ENCODE results near the gene CSTPP1.

Gene CSTPP1

DNA sequence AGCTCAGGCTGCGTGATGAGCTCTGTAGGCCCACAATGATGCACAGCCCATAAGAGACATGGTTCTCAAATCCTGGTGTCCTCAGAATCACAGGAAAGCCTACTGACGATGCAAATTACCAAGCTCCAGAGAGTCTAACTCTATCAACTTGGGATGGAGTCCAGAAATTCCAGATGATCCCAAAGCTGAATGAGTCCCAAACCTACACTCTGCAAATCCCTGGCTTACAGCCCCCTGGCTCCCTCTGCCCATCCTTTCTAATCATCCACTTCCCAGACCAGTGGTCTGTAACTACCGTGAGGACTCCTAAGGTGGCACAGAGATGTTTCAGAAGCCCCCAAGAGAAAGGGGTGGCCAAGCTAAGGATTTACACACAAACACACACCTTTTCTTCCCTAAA, 226.6 kb downstream of the CSTPP1 start:
- DNase-seq, result no peak

DNA sequence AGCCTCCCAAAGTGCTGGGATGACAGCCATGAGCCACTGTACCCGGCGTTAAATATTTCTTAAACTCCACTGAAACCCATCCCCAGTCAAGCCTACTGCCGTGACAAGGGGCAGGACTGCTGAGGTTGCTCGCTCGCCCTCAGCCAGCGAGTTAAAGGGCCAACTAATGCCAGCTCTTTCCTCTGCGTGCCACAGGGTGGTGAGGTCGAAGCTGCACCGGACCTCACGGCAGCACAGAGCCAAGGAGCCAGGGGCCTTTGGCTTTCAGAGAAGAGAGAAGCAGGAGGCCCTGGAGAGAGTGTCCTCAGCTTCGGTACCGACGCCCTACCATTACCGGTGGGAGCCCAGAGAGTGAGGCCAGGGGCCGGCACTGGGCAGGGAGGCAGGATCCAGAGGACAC, 227.3 kb downstream of the CSTPP1 start:
- no peak for DNase-seq

DNA sequence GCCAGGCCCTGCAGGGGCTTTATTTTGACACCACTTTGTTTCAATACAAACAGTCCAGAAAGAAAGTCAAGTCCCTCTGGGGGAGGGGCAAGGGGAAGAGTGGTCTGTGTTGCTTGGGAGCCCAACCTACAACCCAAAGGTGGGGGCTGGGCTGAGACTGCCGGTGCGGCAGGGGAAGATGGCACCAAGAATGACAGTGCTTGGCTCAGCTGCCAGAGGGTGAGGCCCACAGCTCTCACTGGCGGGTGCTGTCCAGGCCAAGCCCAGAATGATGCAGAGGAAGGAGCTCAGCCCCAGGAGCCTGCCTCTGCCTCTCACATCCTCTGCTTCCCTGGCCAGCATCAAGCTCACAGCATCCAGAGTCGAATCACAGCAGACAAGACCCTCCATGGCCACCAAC, 227.8 kb downstream of the CSTPP1 start:
- no peak for DNase-seq

DNA sequence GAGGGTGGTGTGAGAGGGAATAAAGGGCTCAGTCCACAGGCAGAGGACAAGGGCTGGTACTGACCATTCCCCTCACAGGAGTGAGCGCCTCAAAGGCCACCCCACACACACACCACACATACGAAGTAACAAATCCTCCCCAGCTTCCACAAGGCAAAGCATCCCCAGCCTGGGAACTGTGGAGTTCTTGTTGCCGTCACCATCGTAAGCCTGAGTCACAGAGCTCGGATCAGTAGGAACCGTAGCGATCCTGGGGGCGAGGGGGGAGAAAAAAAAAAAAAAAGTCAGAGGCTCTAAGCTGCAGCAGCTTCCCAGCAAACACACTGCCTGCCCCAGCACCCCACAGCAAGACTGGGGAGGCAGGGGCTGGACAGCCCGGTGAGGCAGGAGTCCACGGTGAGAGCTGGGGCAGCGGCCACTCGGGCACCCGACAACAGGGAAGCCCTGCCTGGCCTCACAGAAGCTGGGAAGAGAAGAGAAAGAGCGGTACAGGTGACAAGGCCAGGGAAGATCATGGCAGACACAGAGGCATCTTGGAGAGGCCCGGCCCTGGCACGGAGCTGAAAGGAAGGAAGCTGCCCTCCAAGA, 228.8 kb downstream of the CSTPP1 start:
- no peak for DNase-seq

DNA sequence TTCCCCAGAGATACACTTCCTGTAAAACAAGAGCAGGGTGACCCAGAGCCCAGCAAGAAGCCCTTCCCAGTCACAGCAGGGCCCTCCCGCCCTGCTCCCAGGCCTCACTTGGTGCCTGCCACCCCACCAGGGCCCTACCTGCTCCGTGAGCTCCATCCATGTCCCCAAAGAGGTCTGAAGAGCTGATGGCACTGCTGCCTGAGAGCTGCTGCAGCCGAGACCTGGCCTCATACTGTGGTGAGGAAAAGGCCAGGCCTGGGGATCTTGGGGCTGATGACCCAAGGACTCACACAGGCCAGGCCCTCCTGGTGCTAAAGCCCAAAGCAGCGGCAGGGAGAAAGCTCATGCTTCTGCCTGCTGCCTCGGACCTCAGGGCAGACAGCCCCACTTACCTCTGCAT, 229.8 kb downstream of the CSTPP1 start:
- DNase-seq, result no peak

DNA sequence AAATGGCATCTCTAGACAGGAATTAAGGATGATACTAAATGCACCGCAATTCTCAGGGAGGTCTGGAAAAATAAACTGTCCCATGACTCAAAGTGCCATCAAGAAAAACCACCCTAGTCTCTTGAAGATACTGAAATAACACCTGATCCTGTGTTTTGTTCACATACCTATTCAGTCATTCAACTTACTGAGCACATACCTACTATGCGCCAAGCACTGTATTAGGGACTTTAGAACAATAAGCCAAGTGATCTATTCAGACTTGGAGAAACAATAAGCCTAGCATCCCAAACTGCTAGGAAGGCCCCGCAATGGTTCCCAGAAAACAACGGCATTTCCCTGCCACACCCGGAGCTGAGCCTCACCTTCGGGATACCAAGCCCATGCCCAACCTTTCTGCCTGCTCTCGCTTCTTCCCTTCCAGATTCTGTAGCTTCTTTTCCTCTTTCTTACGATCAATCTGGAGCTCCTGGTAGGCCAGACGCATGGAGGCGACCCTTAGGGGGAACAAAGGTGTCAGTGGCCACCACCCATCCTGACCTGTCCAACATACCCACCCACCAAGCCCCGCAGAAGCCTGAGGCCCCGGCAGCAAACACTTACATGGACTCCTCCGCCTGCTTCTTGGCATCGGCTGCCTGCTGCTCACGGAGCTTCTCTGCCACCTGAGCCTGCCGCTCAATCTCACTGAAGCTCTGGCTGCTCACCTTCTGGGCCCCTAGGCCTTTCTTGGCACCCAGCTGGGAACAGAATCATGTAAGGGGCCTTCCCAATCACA, 234.7 kb downstream of the CSTPP1 start:
- no peak for DNase-seq

DNA sequence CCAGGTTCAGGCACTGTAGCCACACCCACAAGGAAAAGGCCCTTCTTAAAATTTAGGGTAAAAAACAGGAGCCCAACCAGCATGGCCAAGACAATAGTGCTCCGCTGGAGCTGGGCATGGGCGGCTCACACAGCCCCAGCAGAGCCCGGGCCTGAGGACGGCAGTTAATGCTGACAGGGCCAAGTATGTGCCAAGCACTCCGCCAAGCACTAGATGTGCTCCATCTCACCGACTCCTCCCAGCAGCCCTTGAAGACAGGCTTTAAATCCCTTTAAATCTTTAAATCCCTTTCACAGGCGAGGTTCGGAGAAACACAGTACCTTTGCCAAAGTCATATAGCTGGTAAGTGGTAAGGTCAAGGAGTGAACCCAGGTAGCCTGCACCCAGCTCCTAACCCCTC, 235.3 kb downstream of the CSTPP1 start:
- no peak for DNase-seq

DNA sequence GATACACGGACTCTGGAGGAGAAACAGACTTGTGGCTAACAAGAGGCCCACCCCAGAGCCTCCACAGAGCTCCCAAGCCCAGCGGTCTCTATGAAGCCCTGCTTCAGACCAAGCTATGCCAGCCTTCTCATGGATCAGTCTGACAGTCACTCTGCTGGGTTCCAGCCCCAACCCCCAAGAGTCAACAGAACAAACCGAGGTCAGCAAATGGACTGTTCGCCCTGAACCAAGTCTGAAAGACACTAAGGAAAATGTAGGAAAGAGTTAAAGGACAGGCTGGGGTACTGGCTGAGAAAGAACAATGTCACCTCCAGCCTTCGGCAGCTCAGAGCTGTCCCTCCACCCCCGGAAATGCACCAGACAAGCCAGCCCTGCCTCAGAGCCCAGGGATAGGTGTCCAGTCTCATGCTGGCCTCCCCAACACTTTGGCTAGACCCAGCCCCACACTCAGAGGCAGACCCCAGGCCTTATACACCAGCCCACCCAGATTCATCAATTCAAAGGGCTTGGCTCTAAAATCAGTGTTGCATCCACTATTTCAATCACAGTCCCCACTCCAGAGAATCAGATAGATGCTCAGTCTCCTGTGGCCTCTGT, 236.3 kb downstream of the CSTPP1 start:
- no peak for DNase-seq

DNA sequence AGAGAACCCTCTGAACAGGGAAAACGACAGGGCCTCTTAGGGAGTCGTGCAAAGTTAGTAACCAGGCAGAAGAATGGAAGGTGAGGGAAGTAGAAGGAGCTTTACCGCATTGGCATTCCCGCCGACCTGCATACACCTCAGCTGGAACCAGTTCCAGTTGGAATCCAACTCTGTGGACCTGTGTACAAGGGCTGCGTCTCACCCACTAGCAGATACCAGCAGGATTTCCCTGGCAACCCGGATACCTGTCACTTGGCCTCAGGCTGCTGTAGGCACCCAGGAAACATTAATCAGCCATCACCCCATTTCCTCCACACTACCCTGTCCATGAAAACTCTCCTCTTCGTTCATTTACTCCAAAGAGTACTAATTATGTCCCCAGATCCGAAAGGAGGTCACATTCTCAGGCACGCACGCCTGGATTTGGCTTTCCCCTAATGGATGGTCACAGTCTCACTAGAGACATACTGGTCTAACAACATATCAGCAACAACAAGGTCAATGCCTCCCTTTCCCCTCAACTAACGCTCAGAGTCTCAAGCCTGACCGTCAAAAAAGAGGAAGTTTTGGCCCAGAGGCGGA, 239.3 kb downstream of the CSTPP1 start:
- DNase-seq, result no peak

DNA sequence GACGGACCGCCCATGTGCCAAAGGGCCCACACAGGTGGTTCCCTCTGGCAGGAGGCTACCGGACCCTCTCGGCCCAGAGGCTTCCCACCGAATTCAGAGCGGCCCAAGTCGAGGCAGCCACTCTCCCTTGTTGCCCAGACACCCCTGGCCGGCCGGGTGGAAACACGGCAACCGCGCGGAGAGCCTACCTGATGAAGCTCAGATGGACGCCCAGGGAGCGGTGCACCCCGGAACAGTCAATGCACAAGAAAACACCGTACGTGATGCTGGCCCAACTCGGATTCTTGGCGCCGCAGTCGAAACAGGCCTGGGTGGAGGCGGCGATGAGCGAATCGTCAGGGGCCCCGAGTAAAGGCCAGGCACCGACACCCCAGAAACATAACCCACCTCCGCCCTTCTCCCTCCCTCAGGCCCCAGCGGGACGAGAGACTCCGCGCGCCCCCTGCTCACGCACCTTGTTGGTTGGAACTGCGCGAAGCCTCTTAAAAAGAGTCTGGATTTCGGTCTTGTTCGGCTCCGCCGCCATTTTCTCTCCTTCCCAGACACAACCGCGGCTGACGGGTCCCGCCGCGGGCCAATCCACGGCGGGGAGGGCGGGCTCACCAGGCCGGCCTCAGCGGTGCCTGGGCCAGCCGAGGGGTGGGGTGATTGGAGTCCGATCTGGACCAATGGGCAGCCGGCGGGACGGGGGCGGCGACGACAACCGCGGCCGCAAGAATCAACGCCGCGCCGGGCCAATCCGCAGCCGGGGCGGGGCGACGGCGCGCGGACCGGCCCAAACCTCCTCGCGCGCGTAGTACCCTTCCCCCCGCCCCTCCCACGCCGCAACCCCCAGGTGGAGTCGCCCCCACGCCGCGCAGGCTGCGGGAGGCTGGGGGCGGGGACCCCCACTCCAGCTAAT, 240.0 kb downstream of the CSTPP1 start, which contains the start of gene ARFGAP2:
Gene ARFGAP2, minus strand, starts transcription at position 552 of the 901 bp plus-strand sequence. Its CDS starts 26 bp downstream, at position 526.
- peak; percentile 97 for DNase-seq

DNA sequence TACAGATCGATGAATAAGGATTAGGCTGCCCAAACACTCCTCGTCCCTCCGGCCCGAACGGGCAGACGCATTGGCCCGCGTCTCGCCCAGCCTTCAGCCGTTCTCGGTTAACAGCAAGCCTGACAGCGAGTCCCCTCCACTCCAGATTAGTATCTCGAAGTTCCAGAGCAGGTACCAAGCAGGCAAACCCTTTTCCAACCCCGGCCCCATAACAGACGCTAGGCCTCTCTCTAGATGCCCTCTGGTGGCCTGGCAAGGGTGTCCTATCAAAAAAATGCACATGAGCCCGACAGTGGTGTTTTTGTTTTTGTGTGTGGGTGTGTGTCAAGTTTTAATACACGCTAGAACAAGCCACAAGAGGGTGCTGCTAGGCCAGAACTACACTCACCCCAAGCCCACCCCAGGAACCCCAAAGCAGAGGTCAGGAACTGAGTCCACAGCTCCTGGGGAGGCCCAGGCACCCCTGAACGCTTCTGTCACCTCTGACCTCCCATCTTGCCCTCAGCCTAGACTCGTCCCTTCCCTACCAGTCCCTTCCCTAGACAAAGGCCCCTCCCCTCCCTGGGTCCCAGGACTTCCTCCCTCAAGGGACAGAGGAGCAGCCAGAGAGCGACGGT, 240.8 kb downstream of the CSTPP1 start:
- DNase-seq, result peak; percentile 85

DNA sequence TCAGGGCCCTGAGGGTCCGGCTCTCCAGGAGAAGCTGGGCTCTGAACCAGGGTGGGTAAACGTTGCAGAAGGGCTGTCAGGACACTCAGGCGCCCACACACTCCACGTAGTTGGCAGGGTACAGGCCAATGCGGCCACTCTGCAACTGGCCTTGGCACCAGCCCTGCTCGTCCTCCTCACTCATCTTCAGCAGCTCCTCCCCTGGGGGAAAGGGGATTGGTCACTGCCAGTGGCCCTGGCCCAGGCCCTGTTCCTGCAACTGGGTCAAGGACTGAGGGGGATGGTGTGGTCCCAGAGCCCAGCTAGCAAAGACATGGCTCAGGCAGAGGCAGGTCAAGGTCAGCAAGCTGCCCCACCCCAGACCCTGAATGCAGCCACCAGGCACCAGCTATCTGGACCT, 241.3 kb downstream of the CSTPP1 start:
- DNase-seq, result no peak

DNA sequence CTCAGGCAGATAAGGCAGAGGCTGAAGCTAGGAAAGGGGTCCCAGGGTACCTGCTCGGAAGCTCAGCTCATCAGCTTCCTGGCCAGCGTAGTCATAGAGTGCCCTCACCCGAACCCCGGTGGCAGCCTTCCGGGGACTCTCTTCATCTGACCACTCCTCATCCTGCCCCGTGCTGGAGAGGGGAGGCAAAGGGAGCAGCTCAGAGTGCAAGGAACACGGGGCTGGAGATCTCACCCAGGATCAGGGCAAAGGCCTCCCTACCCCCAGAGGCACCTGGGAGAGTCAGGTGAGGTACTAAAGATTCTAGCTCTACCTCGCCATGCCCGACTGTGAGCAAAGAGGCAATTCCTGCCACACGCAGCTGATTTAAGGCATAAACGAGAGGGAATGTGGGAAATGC, 241.8 kb downstream of the CSTPP1 start:
- no peak for DNase-seq

DNA sequence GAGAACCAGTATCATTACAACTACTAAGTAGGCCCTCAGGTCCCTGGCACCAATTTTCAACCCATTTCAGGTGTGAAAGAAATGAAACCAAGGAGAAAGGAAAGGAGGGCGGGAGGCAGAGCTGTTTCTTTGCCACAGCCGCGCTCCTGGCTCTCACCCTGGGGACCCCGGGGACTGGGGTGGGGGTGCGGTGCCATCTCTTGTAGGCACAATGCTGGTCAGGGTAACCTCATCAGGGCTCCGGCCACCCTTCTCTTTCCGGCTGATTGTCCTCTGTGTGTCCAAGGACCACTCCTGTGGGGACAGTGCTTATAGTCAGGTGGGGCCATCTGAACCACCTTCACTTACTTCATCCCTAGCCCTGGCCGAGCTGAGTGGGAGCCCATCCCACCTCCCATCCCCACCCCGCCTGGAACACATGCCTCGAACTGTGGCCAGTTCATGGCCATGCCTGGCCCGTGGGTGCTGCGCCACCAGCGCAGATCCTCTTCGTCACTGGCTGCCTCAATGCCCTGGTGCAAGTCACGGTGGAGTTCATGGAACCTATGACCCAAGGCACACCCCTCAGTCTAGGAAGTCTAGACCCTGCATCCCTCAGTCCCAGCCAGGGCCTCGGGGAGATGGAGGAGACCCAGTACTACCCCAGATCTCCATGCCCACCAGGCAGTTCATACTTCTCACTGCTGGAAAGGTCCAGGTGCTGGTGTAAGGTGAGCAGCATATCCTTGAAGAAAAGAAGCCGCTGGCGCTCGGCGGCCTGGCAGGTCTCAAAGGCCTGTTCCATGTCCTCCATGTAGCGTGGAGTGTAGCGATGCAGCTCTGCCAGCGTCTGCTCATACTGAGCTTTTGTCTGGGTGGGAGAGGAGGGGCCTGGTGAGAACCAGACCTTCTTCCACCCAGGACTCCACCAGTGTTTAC, 242.4 kb downstream of the CSTPP1 start:
- DNase-seq, result no peak

DNA sequence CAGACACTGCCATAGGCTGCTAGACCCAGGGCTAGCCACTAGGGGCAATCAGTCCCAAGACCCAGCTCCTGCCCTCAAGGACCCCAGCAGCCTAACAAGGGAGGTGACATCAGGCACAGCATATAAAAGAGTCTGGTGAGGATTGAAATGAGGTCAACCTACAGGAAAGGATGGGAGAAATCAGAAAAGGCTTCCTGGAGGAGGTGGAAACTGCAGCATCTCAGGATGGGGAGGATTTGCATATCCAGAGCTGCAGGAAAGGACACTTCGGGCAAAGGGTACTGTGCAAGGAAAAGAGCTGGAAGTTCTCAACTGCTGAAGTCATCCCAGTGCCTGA, 243.1 kb downstream of the CSTPP1 start:
- peak; percentile 50 for DNase-seq

DNA sequence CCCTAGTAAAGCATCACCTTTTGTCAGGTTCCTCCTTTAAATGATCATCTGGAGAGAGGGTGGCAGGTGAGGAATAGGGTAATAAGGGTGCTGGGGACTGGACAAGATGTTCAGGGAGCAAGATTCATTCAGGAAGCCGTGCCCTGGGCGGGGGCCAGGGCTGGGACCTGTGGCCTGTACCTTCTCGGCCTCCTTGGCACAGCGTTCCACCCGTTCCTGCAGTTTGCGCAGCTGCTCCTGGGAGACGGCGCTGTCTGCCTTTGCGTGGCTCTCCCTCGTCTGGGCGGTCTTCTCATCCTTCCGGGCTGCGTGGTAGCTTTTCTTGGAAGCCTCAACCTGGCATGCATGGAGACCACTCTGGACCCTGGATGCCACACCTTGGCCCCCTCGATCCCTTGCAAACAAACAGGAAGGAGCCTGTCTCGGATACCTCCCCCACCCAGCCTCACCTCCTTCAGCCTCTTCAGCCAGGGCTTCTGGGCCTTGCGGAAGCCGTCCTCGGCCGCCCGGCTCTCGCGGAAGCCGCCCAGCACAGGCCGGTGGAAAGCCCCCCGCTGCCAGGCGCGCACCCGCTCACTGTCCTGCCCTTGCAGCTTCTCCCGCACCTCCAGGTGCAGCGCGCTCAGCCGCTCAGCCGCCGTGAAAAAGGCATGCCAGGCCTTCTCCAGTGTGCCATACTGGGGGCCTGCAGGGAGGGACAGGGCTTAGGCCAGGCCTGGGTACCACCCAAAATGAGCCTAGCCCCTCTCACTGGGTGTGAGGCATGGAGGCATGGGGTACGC, 243.6 kb downstream of the CSTPP1 start:
- no peak for DNase-seq

DNA sequence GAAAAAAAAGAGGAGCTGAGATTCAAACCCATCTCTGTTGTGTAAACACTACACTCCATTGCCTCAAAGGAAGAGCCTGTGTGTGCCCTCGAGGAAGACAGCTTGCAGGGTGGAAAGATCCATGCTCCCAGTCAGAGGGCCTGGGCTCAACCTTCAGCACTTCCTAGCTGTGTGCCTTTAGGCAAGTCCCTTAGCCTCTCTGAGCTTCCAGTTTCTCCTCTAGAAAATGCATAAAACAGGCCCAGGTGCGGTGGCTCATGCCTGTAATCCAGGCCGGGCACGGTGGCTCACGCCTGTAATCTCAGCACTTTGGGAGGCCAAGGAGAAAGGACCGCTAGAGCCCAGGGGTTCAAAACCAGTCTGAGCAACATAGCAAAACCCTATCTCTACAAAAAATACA, 244.7 kb downstream of the CSTPP1 start:
- DNase-seq, result no peak

DNA sequence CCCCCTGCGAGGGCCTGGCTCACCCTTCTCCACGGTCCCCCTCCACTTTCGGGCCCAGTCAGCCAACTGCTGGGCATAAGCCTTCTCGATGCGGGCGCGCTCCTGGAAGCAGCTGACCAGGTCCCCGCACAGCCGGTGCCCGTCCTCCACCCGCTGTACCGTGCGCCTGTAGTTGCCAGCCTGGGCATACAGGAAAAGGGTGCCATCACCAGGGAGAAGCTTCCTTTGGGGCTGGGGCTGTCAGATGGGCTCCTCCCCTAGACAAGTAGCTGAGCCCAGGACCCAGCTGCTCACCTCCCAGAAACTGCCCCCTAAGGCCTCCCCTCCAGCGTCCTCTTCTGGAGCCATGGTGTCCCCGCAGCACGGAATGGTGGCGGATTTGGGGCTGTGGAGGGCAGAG, 245.8 kb downstream of the CSTPP1 start:
- no peak for DNase-seq

DNA sequence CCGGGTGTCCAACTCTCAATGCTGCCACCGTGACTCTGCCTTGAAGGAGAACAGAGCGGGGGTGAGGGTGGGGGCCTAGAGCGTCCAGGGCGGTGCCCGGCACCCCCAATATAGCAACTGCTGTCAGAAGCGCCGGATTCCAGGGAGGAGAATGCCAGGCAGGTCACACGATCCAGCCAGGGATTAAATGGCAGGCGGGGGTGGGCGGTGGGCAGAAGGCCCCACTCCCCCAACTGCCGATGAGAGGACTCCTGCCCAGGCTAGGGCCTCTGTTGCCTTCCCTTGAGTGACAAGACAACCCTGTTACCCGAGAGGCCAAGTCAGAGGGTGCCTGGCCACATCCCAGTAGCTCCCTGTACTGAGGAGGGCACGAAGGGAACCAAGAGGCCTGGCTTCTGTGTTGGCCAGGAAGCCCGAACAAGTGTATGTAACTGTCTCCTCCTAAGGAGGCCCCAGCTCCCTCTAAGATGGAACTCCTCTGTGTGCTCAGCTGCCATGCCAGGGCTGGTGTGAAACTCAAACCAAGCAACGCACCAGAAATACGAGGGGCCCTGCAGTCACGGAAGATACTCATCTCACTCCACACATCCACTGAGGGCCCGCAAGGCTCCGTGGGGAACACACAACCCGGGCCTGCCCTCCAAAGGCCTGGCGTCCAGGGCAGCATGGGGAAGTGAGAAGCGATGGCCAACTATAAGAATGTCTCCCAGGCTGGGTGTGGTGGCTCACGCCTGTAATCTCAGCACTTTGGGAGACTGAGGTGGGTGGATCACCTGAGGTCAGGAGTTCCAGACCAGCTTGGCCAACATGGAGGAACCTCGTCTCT, 246.7 kb downstream of the CSTPP1 start:
- DNase-seq, result no peak
